Subcutaneous adipose tissue (tissue), 4 donors: ENCODE data around the gene RERE. TPM values are rescaled to one million over a fixed set of nuclear protein-coding genes. Genes with fewer than 3 reads are reported as not detected.

ENCODE experiments used
- total RNA-seq, 4 donors: library from RNA; depleted of rRNA; stranded (reverse); fragments of >200 nt; gene quantifications; one replicate each; pipeline ENCODE4 v1.1.0, GENCODE V29; 2016
- TF ChIP-seq, protein P1 (sequence below): fragments of 450-650 bp; IDR thresholded peaks from one replicate; pipeline ENCODE4 v1.5.1; 2016; ENCODE audit warnings: low read depth, mild to moderate bottlenecking, control low read depth, antibody characterized with exemption, moderate library complexity

The RERE gene
- total RNA-seq, 4 donors from 2014 or later, result 67.0 to 91.4 (median 83.1) TPM

DNA sequence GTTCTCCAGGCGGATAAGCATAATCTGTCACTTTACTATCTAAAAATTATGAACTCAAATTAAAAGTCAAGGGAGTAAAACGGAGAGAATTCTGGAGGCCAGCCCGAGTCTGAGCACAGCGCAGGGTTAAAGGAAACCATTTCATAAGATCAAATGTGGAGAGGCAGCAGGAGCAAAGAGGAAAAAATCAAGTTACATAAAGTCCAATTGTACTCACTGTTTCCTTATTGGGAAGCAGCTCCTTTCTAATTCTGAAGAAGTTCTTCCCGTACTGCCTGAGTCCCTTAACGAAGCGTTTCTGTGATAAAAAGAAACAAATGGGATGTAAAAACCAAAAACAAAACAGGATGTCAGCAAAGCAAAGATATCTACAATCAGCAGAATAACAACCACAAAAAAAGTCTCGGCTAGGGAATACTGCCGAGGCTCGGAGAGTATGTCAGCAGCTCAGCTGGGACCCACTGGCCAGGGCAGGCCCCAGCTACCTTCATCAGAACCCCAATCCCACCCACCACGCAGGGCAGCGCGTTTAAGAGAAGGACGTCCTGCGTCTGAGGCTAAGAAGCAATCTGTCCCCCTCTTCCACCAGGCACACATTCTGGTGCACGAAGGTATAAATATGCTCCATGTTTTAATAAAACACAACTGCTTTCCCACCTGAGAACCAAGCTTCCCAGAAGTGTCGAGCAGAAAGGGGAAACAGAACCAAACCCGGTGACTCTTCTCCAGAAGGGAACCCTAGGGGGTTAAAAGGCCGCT lies 394.8 kb downstream of the RERE start:
- TF ChIP-seq, protein P1, sequence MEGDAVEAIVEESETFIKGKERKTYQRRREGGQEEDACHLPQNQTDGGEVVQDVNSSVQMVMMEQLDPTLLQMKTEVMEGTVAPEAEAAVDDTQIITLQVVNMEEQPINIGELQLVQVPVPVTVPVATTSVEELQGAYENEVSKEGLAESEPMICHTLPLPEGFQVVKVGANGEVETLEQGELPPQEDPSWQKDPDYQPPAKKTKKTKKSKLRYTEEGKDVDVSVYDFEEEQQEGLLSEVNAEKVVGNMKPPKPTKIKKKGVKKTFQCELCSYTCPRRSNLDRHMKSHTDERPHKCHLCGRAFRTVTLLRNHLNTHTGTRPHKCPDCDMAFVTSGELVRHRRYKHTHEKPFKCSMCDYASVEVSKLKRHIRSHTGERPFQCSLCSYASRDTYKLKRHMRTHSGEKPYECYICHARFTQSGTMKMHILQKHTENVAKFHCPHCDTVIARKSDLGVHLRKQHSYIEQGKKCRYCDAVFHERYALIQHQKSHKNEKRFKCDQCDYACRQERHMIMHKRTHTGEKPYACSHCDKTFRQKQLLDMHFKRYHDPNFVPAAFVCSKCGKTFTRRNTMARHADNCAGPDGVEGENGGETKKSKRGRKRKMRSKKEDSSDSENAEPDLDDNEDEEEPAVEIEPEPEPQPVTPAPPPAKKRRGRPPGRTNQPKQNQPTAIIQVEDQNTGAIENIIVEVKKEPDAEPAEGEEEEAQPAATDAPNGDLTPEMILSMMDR, result no peak

DNA sequence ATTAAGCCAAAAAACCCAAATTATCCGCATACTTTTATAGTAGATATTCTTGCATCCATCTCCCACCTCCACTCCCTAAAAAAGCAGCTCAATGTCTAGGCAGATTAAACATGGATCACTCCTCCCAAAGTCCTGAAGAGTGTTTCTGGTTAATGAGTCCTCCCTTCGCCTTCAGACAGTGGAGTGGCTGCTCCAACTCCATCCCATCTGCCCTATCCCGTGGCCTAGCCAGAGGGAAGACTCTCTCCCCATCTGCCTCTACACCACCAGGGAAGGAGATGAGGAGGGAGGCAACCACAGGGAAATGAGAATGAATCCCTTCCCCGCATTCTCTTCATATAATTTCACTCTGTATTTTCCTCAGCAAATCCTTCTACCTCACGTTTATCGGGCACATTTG lies 395.7 kb downstream of the RERE start:
- TF ChIP-seq, protein P1, result no peak

DNA sequence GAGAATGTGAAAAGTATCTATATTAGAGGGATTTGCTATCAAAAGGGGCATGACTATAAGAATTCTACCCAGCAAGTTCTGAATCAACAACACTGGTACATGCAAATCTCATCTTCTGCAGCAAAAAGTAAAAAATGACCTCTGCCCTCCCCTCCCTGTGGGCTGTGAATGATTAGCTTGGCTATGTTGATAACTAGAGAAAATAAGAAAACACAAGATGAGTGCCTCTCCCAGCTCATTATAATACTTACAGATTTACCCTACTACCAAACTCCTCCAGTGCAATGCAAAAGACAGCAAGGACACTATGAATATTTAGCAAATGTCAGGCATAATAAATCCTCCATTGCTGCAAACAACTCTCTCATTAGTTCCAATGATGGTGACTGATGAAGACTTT lies 397.1 kb downstream of the RERE start:
- TF ChIP-seq, protein P1, result no peak

DNA sequence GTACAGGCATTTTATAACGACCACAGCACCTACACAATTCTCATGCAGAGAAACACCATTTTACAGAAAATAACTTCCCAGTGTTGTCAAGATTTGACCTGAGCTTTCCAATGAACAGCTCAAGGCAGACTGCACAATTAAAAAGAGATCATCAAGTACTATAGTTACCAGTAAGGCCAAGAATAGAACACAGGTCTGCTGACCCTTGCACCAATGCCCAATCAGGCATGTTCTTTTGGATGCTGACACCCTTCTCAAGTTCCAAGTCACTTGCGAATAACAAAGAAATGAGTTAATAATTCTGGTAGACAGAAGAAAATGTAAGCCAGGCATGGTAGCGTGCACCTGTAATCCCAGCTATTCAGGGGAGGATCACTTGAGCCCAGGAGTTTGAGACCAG lies 397.6 kb downstream of the RERE start:
- TF ChIP-seq, protein P1, result no peak

DNA sequence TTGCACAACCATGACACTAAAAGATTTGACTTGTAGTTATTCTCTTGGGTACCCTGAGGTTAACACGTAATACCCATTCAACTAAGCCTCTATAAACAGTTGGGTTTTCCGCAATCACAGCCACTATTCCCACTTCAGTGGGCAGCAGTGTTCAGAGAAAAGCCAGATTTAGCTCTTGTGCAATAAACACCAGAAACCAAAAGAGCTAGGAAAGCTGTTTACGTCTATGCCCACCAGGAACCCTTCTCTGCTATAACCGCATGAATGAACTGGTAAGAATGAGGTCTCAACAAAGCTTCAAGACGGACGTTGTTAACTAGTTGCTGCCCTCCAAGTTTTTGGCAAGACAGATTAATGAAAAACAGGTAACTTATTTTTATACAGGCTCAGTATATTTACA lies 398.3 kb downstream of the RERE start:
- TF ChIP-seq, protein P1, result no peak

DNA sequence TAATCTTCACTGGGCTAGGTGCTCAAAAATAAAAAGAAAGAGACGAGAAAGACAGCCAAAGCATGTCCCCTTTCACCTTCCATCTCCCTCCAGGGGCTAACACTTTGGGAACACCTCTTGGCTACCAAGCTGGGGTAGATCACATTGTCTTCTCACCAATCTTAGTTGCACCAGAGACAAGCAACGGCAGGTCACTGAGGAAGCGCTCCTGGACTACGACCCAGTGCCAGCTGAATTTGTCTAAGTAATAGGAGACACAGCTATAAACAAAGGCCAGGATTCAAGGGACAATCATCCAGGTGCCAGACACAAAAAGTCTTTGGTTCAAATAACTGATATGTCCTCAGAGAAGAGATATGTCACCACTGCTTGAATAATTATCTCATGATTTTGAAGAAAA lies 399.1 kb downstream of the RERE start:
- TF ChIP-seq, protein P1, result no peak

DNA sequence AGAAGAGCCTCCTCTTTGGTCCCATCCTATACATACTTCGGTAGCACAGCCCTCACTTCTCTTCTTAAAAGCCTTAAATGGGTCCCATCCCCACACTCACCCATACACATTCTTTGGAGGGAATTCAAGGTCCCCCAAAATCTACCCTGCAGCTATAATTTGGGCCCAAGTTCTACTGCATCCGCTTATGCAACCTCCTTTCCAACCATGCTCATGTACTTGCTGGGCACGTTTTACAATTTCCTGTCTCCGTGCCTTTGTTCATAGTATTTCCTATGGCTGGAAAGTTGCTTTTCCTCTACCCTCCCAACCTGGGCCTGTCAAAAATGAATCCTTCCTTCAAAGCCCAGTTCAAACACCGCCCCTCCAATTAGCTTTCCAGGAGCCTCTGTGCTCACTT lies 399.8 kb downstream of the RERE start:
- TF ChIP-seq, protein P1, result no peak
